ENCODE data around the gene CCZ1B. TPM values are rescaled to one million over a fixed set of nuclear protein-coding genes. Genes with fewer than 3 reads are reported as not detected.
"Not testable (repeated sequence)": the region's sequence is repeated elsewhere in the genome, so short reads cannot be mapped to it uniquely, and the experiment has no call there.

CCZ1B gene
- total and polyA plus RNA-seq, 9 donors: 19.2 to 63.7 (median 43.0) TPM

GRCh38 chr7:6854747-6855562, 28.9 kb upstream of the CCZ1B start:
- intact Hi-C loops (cut with DNase I); H3K4me1 ChIP-seq (ENCODE audit: insufficient read depth); H3K4me3 ChIP-seq; DNase-seq; H3K27ac ChIP-seq; H3K27me3 ChIP-seq; H3K36me3 ChIP-seq; H3K9me3 ChIP-seq: not testable (repeated sequence)
- 0 to 2% (median 0%) methylated on average over 14 to 64 of the region's 71 CpGs for WGBS, 3 donors

DNA sequence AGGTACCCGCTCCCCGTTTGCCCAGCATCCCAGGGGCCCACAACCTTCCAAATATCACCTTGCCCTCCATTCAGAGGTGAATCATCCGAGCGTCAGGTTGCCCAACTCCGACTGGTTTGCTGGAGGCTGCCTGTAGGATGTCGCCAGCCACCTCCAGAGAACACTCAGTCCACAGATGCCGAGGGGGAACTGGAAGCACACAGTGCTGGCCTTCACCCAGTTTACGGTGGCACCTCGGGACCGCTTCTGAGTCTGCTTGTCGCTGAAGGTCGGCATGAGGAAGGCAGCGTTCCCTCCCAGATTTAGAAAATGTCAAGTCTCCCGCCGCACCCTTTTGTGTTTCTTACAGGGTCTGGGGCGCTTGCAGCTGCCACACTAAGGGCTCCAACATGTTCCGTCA, 27.6 kb upstream of the CCZ1B start:
- DNase-seq; H3K27ac ChIP-seq; H3K9me3 ChIP-seq; intact Hi-C loops (cut with DNase I); H3K27me3 ChIP-seq; H3K36me3 ChIP-seq; H3K4me1 ChIP-seq (ENCODE audit: insufficient read depth); H3K4me3 ChIP-seq: not testable (repeated sequence)
- 85 to 95% (median 90%) methylated on average over 17 of the region's 17 CpGs for WGBS, 3 donors

- H3K27me3 ChIP-seq; H3K4me3 ChIP-seq; H3K4me1 ChIP-seq (ENCODE audit: insufficient read depth); intact Hi-C loops (cut with DNase I); H3K27ac ChIP-seq; DNase-seq; H3K9me3 ChIP-seq; H3K36me3 ChIP-seq: not testable (repeated sequence)
- 82 to 92% (median 90%) methylated on average over 6 of the region's 6 CpGs for WGBS, 3 donors
Measured at GRCh38 chr7:6849127-6849526, 23.1 kb upstream of the CCZ1B start.

DNA sequence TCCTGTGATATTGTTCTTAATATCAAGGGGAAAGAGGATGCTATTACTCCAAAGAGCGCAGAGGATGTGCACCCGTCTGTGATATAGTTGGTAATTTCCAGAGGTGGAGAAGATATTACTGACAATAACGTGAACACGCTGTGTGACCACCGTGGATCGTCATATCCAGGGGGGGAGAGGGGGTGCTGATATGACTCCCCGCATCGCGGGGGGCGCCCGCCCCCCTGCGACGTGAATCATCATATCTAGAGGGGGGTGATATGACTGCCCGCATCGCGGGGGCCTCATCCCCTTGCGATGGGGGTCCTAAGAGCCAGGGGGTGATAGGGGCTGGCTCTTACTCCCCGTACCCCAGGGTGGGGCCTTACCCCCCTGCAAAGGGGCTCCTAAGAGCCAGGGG, 21.7 kb upstream of the CCZ1B start:
- H3K9me3 ChIP-seq; H3K27ac ChIP-seq; intact Hi-C loops (cut with DNase I); DNase-seq; H3K4me1 ChIP-seq (ENCODE audit: insufficient read depth); H3K27me3 ChIP-seq; H3K4me3 ChIP-seq; H3K36me3 ChIP-seq: not testable (repeated sequence)
- WGBS, 3 donors: 76 to 86% (median 79%) methylated on average over 18 of the region's 18 CpGs

DNA sequence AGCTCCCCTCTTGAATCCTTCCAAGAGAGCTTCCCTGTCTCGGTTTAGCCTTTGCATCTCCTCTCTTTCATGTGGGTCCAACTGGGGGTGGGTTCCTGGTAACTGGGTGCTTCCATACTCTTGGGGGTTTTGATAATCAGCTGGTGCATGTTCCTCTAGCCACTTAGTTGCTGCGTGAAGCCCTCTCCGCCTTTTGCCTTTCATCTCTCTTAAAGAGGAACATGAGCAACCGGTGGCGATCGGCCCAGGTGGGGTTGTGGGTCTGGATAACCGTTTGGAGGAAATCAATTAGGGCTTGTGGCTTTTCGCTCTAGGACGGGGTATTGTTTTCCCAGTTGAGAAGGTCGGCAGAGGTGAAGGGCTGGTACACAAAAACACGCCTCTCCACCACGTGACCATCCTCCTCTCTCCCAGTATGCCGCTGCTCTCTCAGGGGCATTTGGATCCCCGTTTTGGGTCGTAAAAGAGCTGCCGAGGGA, 19.9 kb upstream of the CCZ1B start:
- H3K27ac ChIP-seq; DNase-seq; H3K4me1 ChIP-seq (ENCODE audit: insufficient read depth); H3K9me3 ChIP-seq; H3K27me3 ChIP-seq; intact Hi-C loops (cut with DNase I); H3K4me3 ChIP-seq; H3K36me3 ChIP-seq: not testable (repeated sequence)
- WGBS, 3 donors: 65 to 70% (median 68%) methylated on average over 16 of the region's 16 CpGs

- H3K4me3 ChIP-seq; H3K36me3 ChIP-seq; H3K27me3 ChIP-seq; H3K4me1 ChIP-seq (ENCODE audit: insufficient read depth); DNase-seq; H3K27ac ChIP-seq; H3K9me3 ChIP-seq; intact Hi-C loops (cut with DNase I): not testable (repeated sequence)
- 64 to 83% (median 71%) methylated on average over 6 of the region's 6 CpGs for WGBS, 3 donors
Measured at GRCh38 chr7:6843654-6844053, 17.6 kb upstream of the CCZ1B start.

GRCh38 chr7:6843092-6843491, 17.0 kb upstream of the CCZ1B start:
- H3K9me3 ChIP-seq; H3K27me3 ChIP-seq; H3K4me1 ChIP-seq (ENCODE audit: insufficient read depth); H3K4me3 ChIP-seq; DNase-seq; H3K36me3 ChIP-seq; intact Hi-C loops (cut with DNase I); H3K27ac ChIP-seq: not testable (repeated sequence)
- WGBS, 3 donors: 21 to 25% (median 22%) methylated on average over 5 of the region's 5 CpGs

GRCh38 chr7:6842278-6842921, 16.3 kb upstream of the CCZ1B start:
- H3K36me3 ChIP-seq; H3K27ac ChIP-seq; DNase-seq; intact Hi-C loops (cut with DNase I); H3K4me3 ChIP-seq; H3K4me1 ChIP-seq (ENCODE audit: insufficient read depth); H3K27me3 ChIP-seq; H3K9me3 ChIP-seq: not testable (repeated sequence)
- WGBS, 3 donors: 65 to 73% (median 67%) methylated on average over 20 of the region's 20 CpGs

GRCh38 chr7:6837081-6837480, 11.0 kb upstream of the CCZ1B start:
- H3K27me3 ChIP-seq; H3K9me3 ChIP-seq; intact Hi-C loops (cut with DNase I); H3K4me1 ChIP-seq (ENCODE audit: insufficient read depth); H3K36me3 ChIP-seq; DNase-seq; H3K27ac ChIP-seq; H3K4me3 ChIP-seq: not testable (repeated sequence)
- WGBS, 3 donors: 90 to 95% (median 94%) methylated on average over 10 of the region's 10 CpGs

- H3K4me3 ChIP-seq; H3K9me3 ChIP-seq; intact Hi-C loops (cut with DNase I); H3K4me1 ChIP-seq (ENCODE audit: insufficient read depth); H3K27ac ChIP-seq; H3K36me3 ChIP-seq; DNase-seq; H3K27me3 ChIP-seq: not testable (repeated sequence)
- 43 to 63% (median 52%) methylated on average over 3 of the region's 3 CpGs for WGBS, 3 donors
Measured at GRCh38 chr7:6835521-6835920, 9.4 kb upstream of the CCZ1B start.
